GM18505 (cell line): ENCODE data around the gene ZNF639.
"Not testable (repeated sequence)": the region's sequence is repeated elsewhere in the genome, so short reads cannot be mapped to it uniquely, and the experiment has no call there.

Experiments used
- ATAC-seq: cut with Tn5 transposase; IDR thresholded peaks from one replicate; pipeline ENCODE4 v1.9.1; 2021; ENCODE audit not compliant: unreplicated experiment
- POLR2A ChIP-seq: IDR thresholded peaks from 4 replicates; pipeline ENCODE4 v1.6.1; 2011; ENCODE audit warnings: borderline replicate concordance; ENCODE audit not compliant: insufficient read depth, insufficient read length; ENCODE audit errors: extremely low read depth

ZNF639 gene, protein sequence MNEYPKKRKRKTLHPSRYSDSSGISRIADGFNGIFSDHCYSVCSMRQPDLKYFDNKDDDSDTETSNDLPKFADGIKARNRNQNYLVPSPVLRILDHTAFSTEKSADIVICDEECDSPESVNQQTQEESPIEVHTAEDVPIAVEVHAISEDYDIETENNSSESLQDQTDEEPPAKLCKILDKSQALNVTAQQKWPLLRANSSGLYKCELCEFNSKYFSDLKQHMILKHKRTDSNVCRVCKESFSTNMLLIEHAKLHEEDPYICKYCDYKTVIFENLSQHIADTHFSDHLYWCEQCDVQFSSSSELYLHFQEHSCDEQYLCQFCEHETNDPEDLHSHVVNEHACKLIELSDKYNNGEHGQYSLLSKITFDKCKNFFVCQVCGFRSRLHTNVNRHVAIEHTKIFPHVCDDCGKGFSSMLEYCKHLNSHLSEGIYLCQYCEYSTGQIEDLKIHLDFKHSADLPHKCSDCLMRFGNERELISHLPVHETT

GRCh38 chr3:179322286-179323196 lies at the start of gene ZNF639:
Gene ZNF639, plus strand, starts transcription at chr3:179323031. Its CDS starts 5,263 bp downstream, at chr3:179328294.
- ATAC-seq = peak; percentile 82
- TF ChIP-seq POLR2A = peak; percentile 70

- not testable (repeated sequence) for ATAC-seq
Observed at GRCh38 chr3:179274434-179274833, 48.4 kb upstream of the ZNF639 start.

- TF ChIP-seq POLR2A = no peak
- no peak for ATAC-seq
Observed at GRCh38 chr3:179276001-179276400, 46.8 kb upstream of the ZNF639 start.

DNA sequence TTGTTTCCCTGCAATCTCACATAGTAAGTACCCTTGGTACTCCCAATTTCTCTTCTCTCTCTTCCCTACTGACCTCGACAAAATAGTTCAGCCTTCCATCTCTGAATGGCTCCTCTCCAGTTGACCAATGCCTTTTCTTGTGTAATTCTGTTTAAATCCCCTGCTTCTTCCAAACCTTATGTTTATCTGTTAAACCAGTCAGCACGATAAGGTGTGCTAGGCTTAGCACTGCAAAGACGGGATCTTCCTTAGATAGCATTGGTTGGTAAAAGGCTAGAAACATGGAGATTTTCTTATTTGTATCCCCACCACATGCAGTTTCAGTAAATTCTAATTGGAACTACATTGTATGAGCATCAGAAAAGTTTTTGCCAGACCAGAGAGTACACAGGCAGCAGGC lies 46.1 kb upstream of the ZNF639 start:
- ATAC-seq = no peak

DNA sequence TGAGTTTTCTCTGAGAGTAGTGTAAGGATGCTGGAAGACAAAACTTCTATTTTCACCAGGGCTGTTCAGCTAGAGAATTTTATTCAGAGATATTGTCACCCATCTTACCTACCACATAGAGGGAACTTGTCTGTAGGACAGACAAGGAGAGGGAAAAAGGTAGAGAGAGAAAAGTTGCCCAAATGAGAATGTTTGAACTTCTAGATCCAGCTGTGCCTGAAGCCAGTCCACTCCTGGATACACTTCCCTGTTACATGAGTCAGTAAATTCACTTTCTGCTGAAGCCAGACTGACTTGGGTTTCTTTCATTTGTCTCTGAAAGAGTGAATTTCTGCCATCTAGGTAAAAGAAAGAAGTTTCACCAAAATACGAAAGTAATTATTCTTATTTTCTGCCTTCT lies 44.7 kb upstream of the ZNF639 start:
- no peak for TF ChIP-seq POLR2A
- no peak for ATAC-seq

More for the DNA sequence above, 46.1 kb upstream of the ZNF639 start:
- no peak for TF ChIP-seq POLR2A

GRCh38 chr3:179278932-179279693 lies 43.7 kb upstream of the ZNF639 start:
- TF ChIP-seq POLR2A = no peak
- no peak for ATAC-seq

- no peak for TF ChIP-seq POLR2A
- no peak for ATAC-seq
Observed at GRCh38 chr3:179279837-179280236, 43.0 kb upstream of the ZNF639 start.

DNA sequence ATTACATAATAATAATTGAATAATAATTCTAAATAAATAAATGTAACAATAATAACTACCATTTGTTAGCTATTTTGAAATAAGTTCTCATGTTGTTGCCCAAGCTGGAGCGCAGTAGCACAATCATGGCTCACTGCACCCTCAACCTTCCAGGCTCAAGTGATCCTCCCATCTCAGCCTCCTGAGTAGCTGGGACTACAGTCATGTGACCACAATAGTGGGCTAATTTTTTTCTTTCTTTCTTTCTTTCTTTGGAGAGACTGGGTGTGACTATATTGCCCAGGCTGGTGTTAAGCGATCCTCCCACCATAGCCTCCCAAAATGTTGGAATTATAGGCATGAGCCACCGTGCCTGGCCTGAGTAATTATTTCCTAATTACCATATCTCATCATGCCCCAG lies 41.0 kb upstream of the ZNF639 start:
- ATAC-seq = no peak
- no peak for TF ChIP-seq POLR2A

DNA sequence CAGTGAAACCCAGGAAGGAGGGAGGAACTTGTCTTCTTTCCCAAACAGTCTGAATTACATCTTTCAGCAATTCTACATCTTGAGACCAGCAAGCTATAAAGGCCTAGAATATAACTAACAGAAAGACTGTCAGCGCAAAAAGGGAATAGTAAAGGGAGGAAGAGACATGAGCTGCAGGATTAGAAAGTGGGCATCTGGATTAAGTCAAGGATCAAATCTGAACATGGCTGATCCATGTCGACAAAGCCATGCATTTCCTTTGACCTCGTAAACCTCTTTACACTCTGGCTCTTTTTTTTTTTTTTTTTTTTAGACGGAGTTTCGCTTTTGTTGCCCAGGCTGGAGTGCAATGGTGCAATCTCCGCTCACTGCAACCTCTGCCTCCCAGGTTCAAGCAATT lies 36.5 kb upstream of the ZNF639 start:
- no peak for ATAC-seq
- TF ChIP-seq POLR2A = no peak

DNA sequence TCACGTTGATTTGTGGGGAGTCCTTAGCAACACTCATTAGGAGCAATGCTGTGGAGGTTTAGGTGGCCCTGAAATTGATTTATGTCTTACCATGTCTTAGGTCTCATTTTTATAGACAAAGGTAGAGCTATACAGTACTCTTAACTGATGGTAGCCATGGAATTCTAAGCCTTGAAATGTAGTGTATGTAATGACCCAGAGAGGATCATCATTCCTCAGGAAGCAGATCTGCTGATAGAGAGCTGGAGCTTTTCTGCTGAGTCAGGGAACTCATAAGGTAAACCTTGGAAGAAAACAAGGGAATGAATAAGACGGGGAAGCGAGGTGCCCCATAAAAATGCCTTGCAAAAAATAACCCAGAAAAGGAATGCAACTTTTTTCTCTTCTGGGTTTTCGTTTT lies 34.0 kb upstream of the ZNF639 start:
- no peak for ATAC-seq
- no peak for TF ChIP-seq POLR2A

DNA sequence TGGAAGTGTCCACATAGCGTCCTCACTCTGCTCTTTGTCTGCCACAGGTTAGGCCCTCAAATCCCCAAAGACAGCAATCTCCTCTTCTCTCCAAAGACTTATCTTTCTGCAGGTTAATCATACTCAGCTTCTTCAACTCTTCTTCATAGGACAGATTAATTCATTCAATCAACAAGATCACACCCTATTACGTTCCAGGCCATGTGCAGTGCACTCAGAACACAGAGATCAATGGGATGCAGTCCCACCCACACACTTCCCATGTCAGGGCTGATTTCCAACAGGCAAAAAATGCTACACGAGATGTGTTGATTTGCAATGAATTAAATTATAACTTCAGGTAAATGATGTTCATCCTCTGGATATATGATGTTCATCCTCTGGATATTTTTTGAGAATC lies 33.5 kb upstream of the ZNF639 start:
- ATAC-seq = no peak
- no peak for TF ChIP-seq POLR2A

GRCh38 chr3:179292450-179292849 lies 30.4 kb upstream of the ZNF639 start:
- TF ChIP-seq POLR2A = no peak
- no peak for ATAC-seq
